GM12878 (cell line): Measurements from ENCODE around the gene FSTL1. TPM values are rescaled to one million over a fixed set of nuclear protein-coding genes. Genes with fewer than 3 reads are reported as not detected.

Experiments used
- ATAC-seq: fragments of 200-7000 bp; cut with Tn5 transposase; 3 replicates; pipeline ENCODE4 v1.9.1; 2020; ENCODE audit warnings: mild to moderate bottlenecking, moderate library complexity
- BruUV-seq: library from RNA; stranded (reverse); fragments of 400-500 nt; replicated peaks from 2 replicates; lab custom pipeline; 2021; lab: Mats Ljungman, UMichigan
- CTCF ChIA-PET: fragments of 300-600 bp; sonication (Branson Sonifier 250); formaldehyde crosslinking; extraction: SDS; loops from one replicate; lab custom pipeline; 2021; ENCODE audit warnings: inconsistent platforms; lab: Yijun Ruan, JAX
- POLR2A ChIA-PET: fragments of 350-600 bp; formaldehyde crosslinking; extraction: SDS; loops from one replicate; lab custom pipeline; 2021; ENCODE audit warnings: inconsistent platforms; lab: Charles Lee
- RAD21 ChIA-PET: fragments of 300-600 bp; sonication (Branson Sonifier 250); formaldehyde crosslinking; loops from one replicate; lab custom pipeline; 2023; ENCODE audit warnings: antibody characterized with exemption; ENCODE audit not compliant: unreplicated experiment; lab: Charles Lee
- SMC1A ChIA-PET: fragments of 300-600 bp; sonication (Branson Sonifier 250); formaldehyde crosslinking; loops from one replicate; lab custom pipeline; 2023; ENCODE audit not compliant: unreplicated experiment, uncharacterized antibody; lab: Charles Lee
- DNase-seq: peaks from one replicate; pipeline ENCODE4 v3.0.0-alpha.2; 2011; ENCODE audit warnings: low read depth, low spot score
- FAIRE-seq: peaks from 3 replicates; lab custom pipeline; 2011; peaks lifted over from hg19 to GRCh38; lab: Jason Lieb, UNC
- H2AFZ ChIP-seq: 2 replicates; pipeline ENCODE4 v1.6.0; 2011; ENCODE audit warnings: low read depth, low read length, control low read depth; ENCODE audit not compliant: control insufficient read depth
- H3K27ac ChIP-seq: 2 replicates; pipeline ENCODE4 v1.5.1; 2011; ENCODE audit warnings: control low read depth; ENCODE audit not compliant: control insufficient read depth, insufficient read depth
- H3K27me3 ChIP-seq, 2 experiments: replicated peaks in 1 of 2; 2 replicates each; pipeline versions ENCODE4 v1.6.0 to v1.6.1; 2011; ENCODE audit warnings: low read length in 1 of 2; ENCODE audit not compliant: control insufficient read depth in 2 of 2, insufficient read depth in 2 of 2
- H3K36me3 ChIP-seq, 2 experiments: 2 replicates each; pipeline ENCODE4 v1.5.1; 2011; ENCODE audit warnings: low read length in 1 of 2; ENCODE audit not compliant: control insufficient read depth in 2 of 2, insufficient read depth in 2 of 2
- H3K4me1 ChIP-seq: 2 replicates; pipeline ENCODE4 v1.6.1; 2011; ENCODE audit warnings: mild to moderate bottlenecking, low read length, moderate library complexity, mixed read lengths; ENCODE audit not compliant: control insufficient read depth, insufficient read depth
- H3K4me2 ChIP-seq: 2 replicates; pipeline ENCODE4 v1.6.0; 2011; ENCODE audit warnings: control low read depth; ENCODE audit not compliant: control insufficient read depth, insufficient read depth
- H3K4me3 ChIP-seq: fragments of 200-600 bp; sonication (generic); 2 replicates; pipeline ENCODE4 v1.5.1; 2016
- H3K79me2 ChIP-seq: 2 replicates; pipeline ENCODE4 v1.6.0; 2011; ENCODE audit warnings: low read length; ENCODE audit not compliant: control insufficient read depth, insufficient read depth
- H3K9ac ChIP-seq: 2 replicates; pipeline ENCODE4 v1.8.0; 2011; ENCODE audit warnings: low read length, control low read depth, mixed read lengths; ENCODE audit not compliant: control insufficient read depth, insufficient read depth
- H3K9me3 ChIP-seq: replicated peaks from 3 replicates; pipeline ENCODE4 v1.5.1; 2011; ENCODE audit warnings: mild to moderate bottlenecking, low read length; ENCODE audit not compliant: control insufficient read depth, insufficient read depth
- H4K20me1 ChIP-seq: 2 replicates; pipeline ENCODE4 v1.6.0; 2011; ENCODE audit not compliant: control insufficient read depth, insufficient read depth
- ASH2L ChIP-seq: fragments of 300-600, 200-600 bp; sonication (generic); IDR thresholded peaks from 2 replicates; pipeline ENCODE4 v1.6.1; 2017; ENCODE audit warnings: low read depth, mild to moderate bottlenecking, borderline replicate concordance
- BRCA1 ChIP-seq: IDR thresholded peaks from 2 replicates; pipeline ENCODE4 v1.6.1; 2011; ENCODE audit warnings: low read depth, low read length, improper control_type of control experiment
- FOXK2 ChIP-seq: fragments of 450-650 bp; IDR thresholded peaks from 2 replicates; pipeline ENCODE4 v1.6.1; 2017; ENCODE audit warnings: mild to moderate bottlenecking, moderate library complexity
- HDAC2 ChIP-seq: fragments of 200-600 bp; sonication (generic); IDR thresholded peaks from 2 replicates; pipeline ENCODE4 v1.6.1; 2017
- JUNB ChIP-seq: IDR thresholded peaks from 2 replicates; pipeline ENCODE4 v1.6.1; 2016; ENCODE audit warnings: antibody characterized with exemption, mild to moderate bottlenecking
- KLF5 ChIP-seq: fragments of 450-650 bp; IDR thresholded peaks from 2 replicates; pipeline ENCODE4 v1.6.1; 2014; ENCODE audit warnings: mild to moderate bottlenecking; ENCODE audit not compliant: partially characterized antibody
- NFYB ChIP-seq: IDR thresholded peaks from 2 replicates; pipeline ENCODE4 v1.6.1; 2011; ENCODE audit warnings: low read depth, mild to moderate bottlenecking, low read length, improper control_type of control experiment, moderate library complexity; ENCODE audit not compliant: insufficient read depth
- STAT3 ChIP-seq: IDR thresholded peaks from 2 replicates; pipeline ENCODE4 v1.6.1; 2011; ENCODE audit warnings: low read depth, low read length, improper control_type of control experiment
- WGBS: methylation state at CpG from one replicate; pipeline ENCODE4 v1.1.6; 2016; ENCODE audit warnings: low lambda C conversion rate; ENCODE audit not compliant: insufficient replicate concordance, insufficient coverage; ENCODE audit errors: missing lambda C conversion rate; 5-methylcytosine and 5-hydroxymethylcytosine counted together
- in situ Hi-C: fragments of 300-500 bp; cut with MboI; formaldehyde crosslinking; loops from 9 replicates; pipeline ENCODE4 v1.14.3; 2018; ENCODE audit warnings: mixed read lengths
- intact Hi-C: fragments of 100-400 bp; cut with micrococcal nuclease; formaldehyde crosslinking; loops from one replicate; pipeline ENCODE4 v1.14.2; 2022; ENCODE audit not compliant: unreplicated experiment
- polyA plus RNA-seq, 11 experiments: library from polyadenylated mRNA; depleted of rRNA in 4 of 11; unstranded in 6 of 11; stranded (reverse) in 5 of 11; fragments of >200 nt; fragmentation: Nextera tagmentation in 4 of 11; fragmentation: Illumina TruSeq in 1 of 11; extraction: Ambion mirVana in 4 of 11; extraction: Trizol in 1 of 11; gene quantifications; 1 replicate in 1 of 11; 2 replicates in 10 of 11; pipeline versions ENCODE4 v1.2.1 to v1.2.3, GENCODE V29; 2011 to 2016; ENCODE audit warnings: inconsistent platforms in 2 of 11, missing spikeins in 2 of 11, low read depth in 1 of 11
- total RNA-seq, 4 experiments: library from RNA; depleted of rRNA in 3 of 4; stranded (reverse); fragments of >200 nt in 3 of 4; fragmentation: Illumina TruSeq in 1 of 4; extraction: Trizol in 1 of 4; gene quantifications; 2 replicates each; pipeline versions ENCODE4 v1.2.1 to v1.2.3, GENCODE V29; 2013 to 2021
- TF ChIP-seq, protein P1 (sequence below): IDR thresholded peaks from 2 replicates; pipeline ENCODE4 v1.6.1; 2011; ENCODE audit warnings: low read depth, mild to moderate bottlenecking, low read length, moderate library complexity, borderline replicate concordance; ENCODE audit errors: extremely low read depth
- TF ChIP-seq, protein P2 (sequence below): fragments of 450-650 bp; IDR thresholded peaks from 2 replicates; pipeline ENCODE4 v1.6.1; 2016; ENCODE audit warnings: mild to moderate bottlenecking
- TF ChIP-seq, protein P3 (sequence below): fragments of 450-650 bp; formaldehyde crosslinking; IDR thresholded peaks from 2 replicates; pipeline ENCODE4 v1.4.0; 2022; ENCODE audit warnings: mild to moderate bottlenecking, moderate library complexity

Gene FSTL1
- total and polyA plus RNA-seq, 10 of the 15 experiments (the other 5 are each of a cell fraction or from before 2014, with no cell fraction given), result 0.06 to 1.7 (median 0.32) TPM; not detected in 4

DNA sequence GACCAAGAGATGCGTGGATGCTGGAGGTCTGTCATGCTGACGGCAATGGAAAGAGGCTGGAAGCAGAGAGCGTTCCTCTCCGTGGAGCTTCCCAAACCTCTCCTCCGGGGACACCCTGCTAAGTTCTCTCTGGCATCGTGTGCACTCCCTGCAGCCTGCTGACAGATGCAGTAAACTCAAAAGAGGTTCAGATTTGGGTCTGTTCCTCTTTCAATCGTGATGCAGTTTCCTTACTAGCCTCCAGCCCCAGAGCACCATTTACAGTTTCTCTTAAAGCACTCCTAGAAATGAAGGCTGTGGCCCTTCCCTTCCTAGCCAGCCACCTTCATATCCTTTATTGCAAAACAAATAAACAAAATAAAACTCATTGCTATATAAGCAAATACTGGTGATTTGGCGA lies 54.3 kb downstream of the FSTL1 start:
- H3K36me3 ChIP-seq, result no peaks in the 10 kb centered on the region
- no peaks in the 10 kb centered on the region; a peak in 1 of 4 replicates for H3K27me3 ChIP-seq
- no peak overlapping the region for H3K9ac ChIP-seq
- H3K79me2 ChIP-seq, result no peaks in the 10 kb centered on the region
- DNase-seq (no peak), FAIRE-seq (no peak), ATAC-seq (no peak)
- ChIA-PET CTCF (interaction anchor here (1.0 kb wide), 1 partner anchor 21 kb away, joined by 4 read pairs; no protein-coding TSS in a partner anchor), POLR2A (no interaction called here), RAD21 (no interaction called here), SMC1A (no interaction called here)
- H3K4me3 ChIP-seq, result no peak overlapping the region
- intact Hi-C loops (no loop called here), in situ Hi-C loops (no loop called here)
- no TSS peak for BruUV-seq
- no peaks in the 10 kb centered on the region for H4K20me1 ChIP-seq
- no peaks in the 10 kb centered on the region; the same call in 2 of the 3 replicates for H3K9me3 ChIP-seq
- H2AFZ ChIP-seq, result no peak overlapping the region
- 55% methylated on average over 8 of the region's 8 CpGs for WGBS
- TF ChIP-seq, protein P1, sequence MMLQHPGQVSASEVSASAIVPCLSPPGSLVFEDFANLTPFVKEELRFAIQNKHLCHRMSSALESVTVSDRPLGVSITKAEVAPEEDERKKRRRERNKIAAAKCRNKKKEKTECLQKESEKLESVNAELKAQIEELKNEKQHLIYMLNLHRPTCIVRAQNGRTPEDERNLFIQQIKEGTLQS, result no peak
- no peak for TF ChIP-seq STAT3
- no peak for TF ChIP-seq BRCA1
- no peak for TF ChIP-seq NFYB
- no peak for TF ChIP-seq KLF5
- no peak for TF ChIP-seq FOXK2
- TF ChIP-seq, protein P2, sequence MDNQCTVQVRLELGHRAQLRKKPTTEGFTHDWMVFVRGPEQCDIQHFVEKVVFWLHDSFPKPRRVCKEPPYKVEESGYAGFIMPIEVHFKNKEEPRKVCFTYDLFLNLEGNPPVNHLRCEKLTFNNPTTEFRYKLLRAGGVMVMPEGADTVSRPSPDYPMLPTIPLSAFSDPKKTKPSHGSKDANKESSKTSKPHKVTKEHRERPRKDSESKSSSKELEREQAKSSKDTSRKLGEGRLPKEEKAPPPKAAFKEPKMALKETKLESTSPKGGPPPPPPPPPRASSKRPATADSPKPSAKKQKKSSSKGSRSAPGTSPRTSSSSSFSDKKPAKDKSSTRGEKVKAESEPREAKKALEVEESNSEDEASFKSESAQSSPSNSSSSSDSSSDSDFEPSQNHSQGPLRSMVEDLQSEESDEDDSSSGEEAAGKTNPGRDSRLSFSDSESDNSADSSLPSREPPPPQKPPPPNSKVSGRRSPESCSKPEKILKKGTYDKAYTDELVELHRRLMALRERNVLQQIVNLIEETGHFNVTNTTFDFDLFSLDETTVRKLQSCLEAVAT, result no peak
- TF ChIP-seq HDAC2, result no peak
- no peak for TF ChIP-seq ASH2L
- TF ChIP-seq, protein P3, sequence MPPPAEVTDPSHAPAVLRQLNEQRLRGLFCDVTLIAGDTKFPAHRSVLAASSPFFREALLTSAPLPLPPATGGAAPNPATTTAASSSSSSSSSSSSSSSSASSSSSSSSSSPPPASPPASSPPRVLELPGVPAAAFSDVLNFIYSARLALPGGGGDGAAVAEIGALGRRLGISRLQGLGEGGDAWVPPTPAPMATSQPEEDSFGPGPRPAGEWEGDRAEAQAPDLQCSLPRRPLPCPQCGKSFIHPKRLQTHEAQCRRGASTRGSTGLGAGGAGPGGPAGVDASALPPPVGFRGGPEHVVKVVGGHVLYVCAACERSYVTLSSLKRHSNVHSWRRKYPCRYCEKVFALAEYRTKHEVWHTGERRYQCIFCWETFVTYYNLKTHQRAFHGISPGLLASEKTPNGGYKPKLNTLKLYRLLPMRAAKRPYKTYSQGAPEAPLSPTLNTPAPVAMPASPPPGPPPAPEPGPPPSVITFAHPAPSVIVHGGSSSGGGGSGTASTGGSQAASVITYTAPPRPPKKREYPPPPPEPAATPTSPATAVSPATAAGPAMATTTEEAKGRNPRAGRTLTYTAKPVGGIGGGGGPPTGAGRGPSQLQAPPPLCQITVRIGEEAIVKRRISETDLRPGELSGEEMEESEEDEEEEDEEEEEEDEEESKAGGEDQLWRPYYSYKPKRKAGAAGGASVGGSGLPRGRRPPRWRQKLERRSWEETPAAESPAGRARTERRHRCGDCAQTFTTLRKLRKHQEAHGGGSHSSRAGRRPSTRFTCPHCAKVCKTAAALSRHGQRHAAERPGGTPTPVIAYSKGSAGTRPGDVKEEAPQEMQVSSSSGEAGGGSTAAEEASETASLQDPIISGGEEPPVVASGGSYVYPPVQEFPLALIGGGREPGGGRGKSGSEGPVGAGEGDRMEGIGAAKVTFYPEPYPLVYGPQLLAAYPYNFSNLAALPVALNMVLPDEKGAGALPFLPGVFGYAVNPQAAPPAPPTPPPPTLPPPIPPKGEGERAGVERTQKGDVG (CRISPR knock-in tag), result no peak
- TF ChIP-seq JUNB, result no peak
- H3K4me1 ChIP-seq, result peaks cover 3% of the 10 kb centered on the region; the same call in 1 of the 2 replicates
- H3K4me2 ChIP-seq, result no peak overlapping the region
- no peak overlapping the region for H3K27ac ChIP-seq
